ACC112 (cell line): ENCODE data around the gene SPG7.

ENCODE experiments used
- H2AFZ ChIP-seq: fragments of 200-600 bp; sonication (generic); one replicate; pipeline ENCODE4 v1.6.0; 2017; ENCODE audit warnings: antibody characterized with exemption, low read length; ENCODE audit not compliant: unreplicated experiment
- H3K27ac ChIP-seq: fragments of 200-600 bp; sonication (generic); 2 replicates; pipeline ENCODE4 v1.5.1; 2014; ENCODE audit warnings: low read depth, mild to moderate bottlenecking, antibody characterized with exemption, low read length, moderate library complexity
- H3K27me3 ChIP-seq: fragments of 200-600 bp; sonication (generic); 2 replicates; pipeline ENCODE4 v1.6.1; 2014; ENCODE audit warnings: mild to moderate bottlenecking, antibody characterized with exemption, low read length, moderate library complexity, mixed read lengths; ENCODE audit not compliant: insufficient read depth
- H3K36me3 ChIP-seq: fragments of 200-600 bp; sonication (generic); 2 replicates; pipeline ENCODE4 v1.6.1; 2016; ENCODE audit warnings: mild to moderate bottlenecking, antibody characterized with exemption, low read length, moderate library complexity, mixed read lengths; ENCODE audit not compliant: insufficient read depth
- H3K4me1 ChIP-seq: fragments of 200-600 bp; sonication (generic); one replicate; pipeline ENCODE4 v1.6.1; 2016; ENCODE audit warnings: low read length, mixed read lengths; ENCODE audit not compliant: insufficient read depth, unreplicated experiment, control insufficient read depth
- H3K4me3 ChIP-seq: fragments of 200-600 bp; sonication (generic); 2 replicates; pipeline ENCODE4 v1.5.1; 2014; ENCODE audit warnings: mild to moderate bottlenecking, low read depth, low read length
- H3K79me2 ChIP-seq: fragments of 200-600 bp; sonication (generic); one replicate; pipeline ENCODE4 v1.6.0; 2016; ENCODE audit warnings: low read length; ENCODE audit not compliant: control insufficient read depth, unreplicated experiment, insufficient read depth

Gene SPG7

DNA sequence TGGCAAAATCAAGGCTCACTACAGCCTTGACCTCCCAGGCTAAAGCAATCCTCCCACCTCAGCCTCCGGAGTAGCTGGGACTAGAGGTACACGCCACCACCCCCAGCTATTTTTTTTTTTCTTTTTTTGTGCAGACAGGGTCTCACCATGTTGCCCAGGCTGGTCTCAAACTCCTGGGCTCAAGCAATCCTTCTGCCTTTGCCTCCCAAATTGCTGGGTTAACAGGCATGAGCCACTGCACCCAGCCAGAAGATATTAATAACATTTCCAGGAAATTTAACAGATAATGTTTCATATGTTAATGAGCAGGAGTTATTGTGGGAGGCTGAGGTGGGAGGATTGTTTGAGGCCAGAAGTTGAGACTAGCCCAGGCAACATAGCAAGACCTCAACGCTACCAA lies 8.4 kb upstream of the SPG7 start:
- no peaks in the 10 kb centered on the region for H3K36me3 ChIP-seq
- peaks cover 2% of the 10 kb centered on the region for H3K79me2 ChIP-seq
- H3K27ac ChIP-seq: no peak overlapping the region
- no peak overlapping the region for H2AFZ ChIP-seq
- peaks cover 22% of the 10 kb centered on the region for H3K4me1 ChIP-seq
- H3K4me3 ChIP-seq: no peak overlapping the region
- H3K27me3 ChIP-seq: no peaks in the 10 kb centered on the region

DNA sequence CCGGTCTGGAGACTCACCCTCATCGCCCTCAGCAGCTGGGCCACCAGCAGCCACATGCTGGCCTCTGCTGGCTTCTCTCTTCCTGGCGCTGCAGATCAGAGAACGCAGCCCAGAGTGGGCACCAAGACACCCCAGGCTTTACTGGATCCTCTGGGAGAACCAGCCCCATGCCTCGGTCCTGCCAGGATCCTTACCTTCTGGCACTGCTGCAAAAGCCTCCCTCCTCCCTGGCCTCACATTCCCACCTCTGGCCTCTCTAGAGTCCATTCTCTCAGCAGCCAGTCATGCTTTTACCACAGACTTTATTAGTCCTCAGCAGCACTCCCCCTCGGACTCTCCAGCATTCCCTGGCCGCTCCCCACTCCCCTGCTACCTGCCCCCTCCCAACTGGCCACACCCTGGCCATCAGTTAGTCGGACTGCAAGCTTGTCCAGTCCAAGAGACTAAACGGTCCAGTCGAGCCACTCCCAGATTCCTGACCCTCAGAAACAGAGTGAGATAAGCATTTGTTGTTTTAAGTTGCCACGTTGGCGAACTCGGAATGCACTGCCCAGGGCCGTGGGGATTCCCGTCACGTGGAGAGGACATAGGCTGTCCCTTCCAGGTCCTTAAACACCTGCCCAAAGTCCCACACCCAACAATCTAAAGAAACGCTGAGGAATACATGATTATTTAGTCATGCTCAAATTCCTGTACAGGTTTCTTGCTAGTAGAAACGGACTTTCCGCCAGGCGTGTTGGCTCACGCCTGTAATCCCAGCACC lies 5.9 kb upstream of the SPG7 start:
- H3K27me3 ChIP-seq: no peaks in the 10 kb centered on the region
- peak overlapping the region; percentile 27; the same call in 1 of the 2 replicates for H3K27ac ChIP-seq
- H3K4me1 ChIP-seq: peaks cover 30% of the 10 kb centered on the region
- no peak overlapping the region for H2AFZ ChIP-seq
- H3K79me2 ChIP-seq: peaks cover 7% of the 10 kb centered on the region
- no peak overlapping the region for H3K4me3 ChIP-seq
- no peaks in the 10 kb centered on the region for H3K36me3 ChIP-seq

DNA sequence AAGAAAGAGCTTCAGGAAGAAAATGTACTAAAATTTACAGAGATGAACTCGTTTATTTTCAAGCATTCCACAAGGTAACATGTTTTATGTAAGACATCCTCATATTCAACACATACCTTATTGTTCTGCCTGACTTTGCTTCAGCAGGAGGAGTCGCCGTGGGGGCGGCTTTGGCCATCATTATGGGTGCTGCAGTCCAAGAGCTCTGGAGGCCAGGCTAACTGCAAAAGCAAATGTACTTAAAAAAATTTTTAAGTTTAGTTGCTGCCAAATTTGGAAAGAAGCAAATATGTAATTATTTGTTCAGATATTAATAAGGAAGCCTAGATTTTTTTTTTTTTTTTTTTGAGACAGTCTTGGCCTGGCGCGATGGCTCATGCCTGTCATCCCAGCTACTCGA lies 4.1 kb upstream of the SPG7 start:
- Histone ChIP-seq H3K4me3 (no peak overlapping the region), H3K27me3 (no peaks in the 10 kb centered on the region), H3K4me1 (peaks cover 30% of the 10 kb centered on the region), H3K79me2 (peaks cover 25% of the 10 kb centered on the region), H2AFZ (no peak overlapping the region), H3K36me3 (no peaks in the 10 kb centered on the region), H3K27ac (peak overlapping the region; percentile 94; the same call in 1 of the 2 replicates)

DNA sequence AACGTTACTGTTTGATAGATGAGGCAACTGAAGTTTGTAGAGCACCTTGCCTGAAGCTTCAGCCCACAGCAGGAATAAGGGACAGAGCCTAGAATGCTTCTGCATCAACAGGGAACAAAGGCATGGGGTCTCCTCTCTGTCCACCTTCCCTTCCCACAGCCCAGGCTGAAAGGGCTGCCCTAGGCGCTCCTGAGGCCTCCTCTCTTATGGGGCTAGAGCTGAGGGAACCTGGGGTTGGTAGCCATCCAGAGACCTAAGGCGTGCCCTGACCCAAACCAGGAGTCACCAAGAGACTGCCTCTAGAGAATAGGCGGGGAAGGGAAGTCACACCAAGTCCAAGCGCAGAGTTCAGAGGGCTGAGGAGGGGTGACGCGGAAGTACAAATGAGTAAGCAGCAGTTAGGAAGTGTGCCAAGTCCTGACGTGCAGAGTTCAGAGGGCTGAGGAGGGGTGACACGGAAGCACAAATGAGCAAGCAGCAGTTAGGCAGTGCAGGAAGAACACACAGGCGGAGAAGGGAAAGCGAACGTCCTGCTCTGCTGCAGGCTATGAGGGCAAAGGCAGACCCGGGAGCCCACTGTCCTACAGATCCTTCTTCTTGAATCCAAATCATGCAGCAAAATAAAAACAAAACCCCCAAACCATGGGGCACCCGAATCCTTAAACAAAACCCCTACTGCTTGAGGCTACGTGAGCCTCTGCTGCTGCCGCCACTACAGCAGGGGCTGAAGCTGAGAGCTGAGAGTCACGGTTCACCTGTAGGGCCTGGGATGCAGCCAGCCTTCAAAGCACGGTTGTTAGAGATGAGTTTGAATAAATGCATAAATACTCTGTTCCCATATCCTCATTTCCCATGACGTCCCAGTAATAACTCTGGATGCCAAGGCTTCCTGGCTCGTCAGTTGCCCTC lies 2.7 kb upstream of the SPG7 start:
- Histone ChIP-seq H3K27me3 (no peaks in the 10 kb centered on the region), H3K36me3 (0 out of 2 replicates have a peak, but pooled peaks cover 2% of the 10 kb centered on the region), H3K4me1 (peaks cover 30% of the 10 kb centered on the region), H3K27ac (peak overlapping the region; percentile 94), H3K4me3 (peak overlapping the region; percentile 26), H3K79me2 (peaks cover 38% of the 10 kb centered on the region), H2AFZ (no peak overlapping the region)

DNA sequence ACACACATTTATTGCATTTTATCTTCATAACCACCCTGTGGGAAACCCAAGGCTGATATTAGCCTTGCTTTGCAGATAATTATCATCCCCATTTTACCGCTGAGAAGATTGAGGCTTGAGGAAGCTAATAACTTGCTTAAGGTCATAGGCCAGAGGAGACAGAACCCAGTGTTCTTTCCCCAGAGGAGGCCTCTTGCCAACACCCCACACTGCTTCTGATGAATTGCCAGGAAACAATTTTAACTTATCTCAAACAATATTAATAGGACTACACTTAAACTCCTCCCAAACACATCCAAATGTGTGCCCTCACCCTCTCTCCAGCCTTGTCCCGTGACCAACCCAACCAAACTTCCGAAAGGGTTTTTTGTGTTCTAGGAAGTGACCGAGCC lies 2.1 kb upstream of the SPG7 start:
- H3K4me1 ChIP-seq: peaks cover 30% of the 10 kb centered on the region
- peaks cover 8% of the 10 kb centered on the region for H3K36me3 ChIP-seq
- H3K27ac ChIP-seq: peak overlapping the region; percentile 94
- H2AFZ ChIP-seq: no peak overlapping the region
- H3K27me3 ChIP-seq: no peaks in the 10 kb centered on the region
- H3K4me3 ChIP-seq: peak overlapping the region; percentile 26
- H3K79me2 ChIP-seq: peaks cover 44% of the 10 kb centered on the region

DNA sequence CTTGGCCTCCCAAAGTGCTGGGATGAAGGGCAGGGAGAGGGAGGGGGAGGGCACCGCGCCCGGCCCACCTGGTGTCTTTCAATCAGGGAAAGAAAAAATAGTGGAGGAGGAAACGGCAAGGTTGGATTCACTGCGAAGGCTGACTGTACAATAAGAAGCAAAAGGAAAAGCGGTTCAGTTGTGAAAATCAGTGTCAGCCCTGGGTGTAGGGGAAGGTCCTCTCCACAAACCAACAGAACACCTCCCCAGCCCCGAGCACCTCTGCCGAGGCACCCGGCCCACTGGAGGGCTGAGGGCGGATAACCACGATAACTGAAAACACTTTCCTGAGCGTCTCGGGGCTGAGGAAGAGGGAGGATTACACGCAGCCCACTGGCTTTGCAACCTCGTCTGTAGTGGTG lies 1.4 kb upstream of the SPG7 start:
- Histone ChIP-seq H3K4me1 (peaks cover 30% of the 10 kb centered on the region), H3K27ac (peak overlapping the region; percentile 97), H3K79me2 (peaks cover 46% of the 10 kb centered on the region), H3K36me3 (peaks cover 11% of the 10 kb centered on the region), H3K4me3 (peak overlapping the region; percentile 86), H2AFZ (no peak overlapping the region), H3K27me3 (no peaks in the 10 kb centered on the region)

DNA sequence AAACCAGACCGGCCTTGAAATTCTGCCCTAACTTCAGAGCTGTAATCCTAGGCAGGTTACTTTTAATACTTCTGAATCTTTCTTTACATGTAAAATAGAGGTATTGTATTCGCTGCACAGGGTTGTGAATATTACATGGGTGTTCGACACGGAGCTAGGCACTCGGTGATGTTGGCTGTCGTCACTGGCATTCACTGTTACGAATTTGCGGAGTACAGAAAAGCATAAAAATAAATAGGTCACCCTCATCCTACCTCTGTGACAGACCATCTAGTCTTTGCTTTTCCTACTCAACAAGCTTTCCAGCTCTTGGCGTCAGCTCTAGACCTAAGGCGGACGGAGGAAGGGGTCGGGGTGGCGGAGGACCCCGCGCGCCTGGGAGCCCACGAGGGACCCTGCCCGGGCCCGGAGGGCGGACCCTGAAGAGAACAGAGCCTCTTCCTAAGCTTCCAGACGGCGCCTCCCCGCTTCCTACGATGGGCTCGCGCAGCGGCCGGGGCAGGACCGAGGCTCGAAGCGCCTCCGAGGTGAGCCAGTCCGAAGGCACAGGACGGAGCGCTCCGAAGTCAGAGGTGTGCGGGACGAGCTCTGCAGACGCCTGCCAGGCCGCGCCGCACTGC lies 879 bp upstream of the SPG7 start:
- H3K4me1 ChIP-seq: peaks cover 25% of the 10 kb centered on the region
- H3K27ac ChIP-seq: peak overlapping the region; percentile 97
- H2AFZ ChIP-seq: peak overlapping the region; percentile 48

DNA sequence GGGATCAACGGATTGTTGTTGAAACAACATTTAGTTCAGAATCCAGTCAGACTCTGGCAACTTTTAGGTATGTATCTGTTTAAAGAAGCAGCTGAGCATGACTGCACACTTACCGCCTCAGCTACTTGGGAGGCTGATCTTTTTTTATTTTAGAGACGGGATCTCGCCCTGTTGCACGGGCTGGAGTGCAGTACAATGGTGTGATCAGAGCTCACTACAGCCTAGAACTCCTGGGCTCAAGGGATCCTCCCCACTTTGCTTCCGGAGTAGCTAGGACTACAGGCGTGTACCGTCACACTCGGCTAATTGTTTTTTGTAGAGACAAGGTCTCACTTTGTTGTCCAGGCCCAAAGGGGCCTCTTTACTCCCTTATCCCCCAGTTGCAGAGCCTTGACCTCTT lies 2.3 kb downstream of the SPG7 start:
- Histone ChIP-seq H2AFZ (no peak overlapping the region), H3K36me3 (peaks cover 18% of the 10 kb centered on the region), H3K4me1 (peaks cover 9% of the 10 kb centered on the region), H3K27ac (no peak overlapping the region), H3K27me3 (no peaks in the 10 kb centered on the region), H3K79me2 (peaks cover 50% of the 10 kb centered on the region), H3K4me3 (no peak overlapping the region)

More for the DNA sequence above, 879 bp upstream of the SPG7 start:
- Histone ChIP-seq H3K4me3 (peak overlapping the region; percentile 86), H3K27me3 (no peaks in the 10 kb centered on the region), H3K79me2 (peaks cover 46% of the 10 kb centered on the region), H3K36me3 (peaks cover 11% of the 10 kb centered on the region)

DNA sequence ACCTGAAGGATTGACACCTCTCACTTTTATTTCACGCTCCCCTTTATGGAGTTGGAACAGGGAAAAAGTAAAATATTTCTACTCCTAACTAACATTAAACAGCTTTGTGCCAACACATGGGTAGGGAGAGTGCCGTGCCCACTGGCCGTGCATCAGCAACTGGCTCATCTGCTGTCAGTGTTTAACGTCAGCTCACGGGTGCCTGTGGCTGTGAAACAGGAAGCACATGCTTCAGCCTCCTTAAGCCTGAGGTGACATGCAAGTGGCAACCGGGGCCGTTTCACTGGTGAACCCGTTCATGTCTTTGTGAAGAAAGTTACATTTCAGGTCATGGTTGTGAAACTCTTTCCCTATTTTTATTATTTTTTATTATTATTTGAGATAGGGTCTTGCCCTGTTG lies 3.2 kb downstream of the SPG7 start:
- no peaks in the 10 kb centered on the region for H3K27me3 ChIP-seq
- H3K27ac ChIP-seq: no peak overlapping the region
- H3K4me3 ChIP-seq: no peak overlapping the region
- H3K36me3 ChIP-seq: peaks cover 23% of the 10 kb centered on the region
- H2AFZ ChIP-seq: no peak overlapping the region
- H3K79me2 ChIP-seq: peaks cover 55% of the 10 kb centered on the region
- H3K4me1 ChIP-seq: peaks cover under 1% of the 10 kb centered on the region

DNA sequence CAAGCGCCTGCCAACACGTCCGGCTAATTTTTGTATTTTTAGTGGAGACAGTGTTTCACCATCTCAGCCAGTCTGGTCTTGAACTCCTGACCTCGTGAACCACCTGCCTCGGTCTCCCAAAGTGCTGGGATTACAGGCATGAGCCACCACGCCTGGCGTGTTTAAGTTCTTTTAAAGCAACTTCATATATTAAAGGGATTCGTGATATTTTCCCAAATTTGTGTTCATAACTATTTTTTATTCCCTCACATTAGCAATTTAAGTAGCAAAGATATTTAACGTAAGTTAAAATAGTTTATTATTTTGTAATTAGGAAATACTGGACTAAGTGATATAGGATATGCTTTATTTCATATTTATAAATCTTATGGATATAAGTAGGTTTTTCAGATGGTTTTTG lies 4.2 kb downstream of the SPG7 start:
- Histone ChIP-seq H3K4me1 (no peaks in the 10 kb centered on the region), H3K36me3 (peaks cover 27% of the 10 kb centered on the region)

More for the DNA sequence above, 4.2 kb downstream of the SPG7 start:
- no peak overlapping the region for H2AFZ ChIP-seq
- H3K4me3 ChIP-seq: no peak overlapping the region
- peaks cover 50% of the 10 kb centered on the region for H3K79me2 ChIP-seq
- H3K27me3 ChIP-seq: no peaks in the 10 kb centered on the region
- no peak overlapping the region for H3K27ac ChIP-seq
